Measurements from ENCODE around the gene CLCN4.

The CLCN4 gene

DNA sequence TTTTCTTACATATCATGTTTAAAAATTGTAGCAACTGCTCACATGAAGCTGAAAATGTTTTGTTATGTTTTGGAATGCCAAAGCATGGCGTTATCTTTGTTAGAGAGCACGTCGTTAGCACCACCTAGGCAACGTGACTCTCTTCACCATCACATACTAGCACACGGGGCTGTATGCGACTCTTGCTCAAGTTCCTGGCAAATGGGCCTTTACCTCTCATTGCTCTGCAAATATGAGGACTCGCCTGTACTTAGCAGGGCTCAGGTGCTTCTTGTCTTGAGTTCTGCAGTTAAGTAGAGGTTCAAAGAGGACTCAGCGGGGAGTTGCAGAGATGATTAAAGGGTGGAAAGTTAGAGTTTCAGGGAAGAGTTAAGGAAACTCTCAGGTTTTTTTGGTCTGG is 59.4 kb downstream of the CLCN4 start:
- no peak for DNase-seq
- in situ Hi-C loops (cut with HindIII; ENCODE audit: low pct_ligation_motif_present, low pct_unique_long_range_greater_than_20kb, low sequenced_read_pairs), result no loop called here

DNA sequence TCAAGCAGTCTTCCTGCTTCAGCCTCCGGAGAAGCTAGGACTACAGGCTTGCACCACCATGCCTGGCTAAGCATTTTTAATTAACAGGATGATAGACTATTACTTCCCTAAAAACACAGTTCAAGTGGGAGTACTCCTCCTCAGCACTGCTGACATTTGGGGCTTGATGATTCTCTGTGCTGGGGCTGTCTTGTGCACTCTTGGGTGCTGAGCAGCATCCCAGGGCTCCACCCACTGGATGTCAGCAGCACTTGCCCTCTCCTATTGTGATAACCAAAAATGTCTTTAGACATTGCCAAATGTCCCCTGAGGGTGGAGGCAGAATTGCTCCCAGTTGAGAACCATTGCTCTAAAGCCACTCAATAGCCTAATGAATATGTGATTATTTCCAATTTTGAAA is 60.4 kb downstream of the CLCN4 start:
- no peak for DNase-seq
- in situ Hi-C loops (cut with HindIII; ENCODE audit: low pct_ligation_motif_present, low pct_unique_long_range_greater_than_20kb, low sequenced_read_pairs), result no loop called here

DNA sequence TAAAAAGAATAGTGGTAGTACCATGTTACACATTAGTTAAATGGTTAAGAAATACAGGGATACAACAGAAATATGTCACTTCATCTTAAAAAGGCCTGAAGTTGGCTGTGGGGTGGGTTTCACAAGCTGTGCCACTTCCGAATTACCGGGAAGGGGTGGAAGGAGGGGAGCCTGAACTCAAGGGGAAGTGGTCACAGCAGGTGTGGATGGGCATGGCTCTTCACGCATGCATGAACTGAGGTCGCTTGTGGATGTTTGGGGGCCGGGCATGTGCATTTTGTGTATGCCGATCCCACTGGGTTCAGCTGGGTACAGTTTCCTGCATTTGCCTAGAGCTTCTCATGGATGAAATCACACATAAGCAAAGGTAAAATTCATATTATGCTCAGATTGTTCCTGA is 64.9 kb downstream of the CLCN4 start:
- in situ Hi-C loops (cut with HindIII; ENCODE audit: low pct_ligation_motif_present, low pct_unique_long_range_greater_than_20kb, low sequenced_read_pairs), result no loop called here
- no peak for DNase-seq

DNA sequence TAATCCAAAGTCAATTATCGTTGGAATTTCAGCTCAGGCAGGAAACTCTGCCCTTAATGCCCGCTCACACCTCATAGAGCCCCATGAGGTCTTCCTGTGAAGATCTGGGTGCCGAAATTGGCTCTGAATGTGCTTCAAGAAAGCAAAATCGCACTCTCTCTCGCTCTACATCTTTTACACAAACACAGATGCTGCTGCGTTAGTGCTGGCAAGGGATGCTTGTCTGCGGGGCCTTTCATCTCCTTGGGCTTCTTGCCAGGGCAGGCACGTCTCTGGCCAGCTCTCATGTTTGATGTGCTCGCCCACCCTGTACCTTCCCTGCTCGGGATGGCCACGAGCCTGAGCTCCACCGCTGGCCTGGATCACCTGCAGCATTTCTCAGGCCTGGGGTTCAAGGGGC is 66.5 kb downstream of the CLCN4 start:
- in situ Hi-C loops (cut with HindIII; ENCODE audit: low pct_ligation_motif_present, low pct_unique_long_range_greater_than_20kb, low sequenced_read_pairs), result no loop called here
- DNase-seq, result no peak

DNA sequence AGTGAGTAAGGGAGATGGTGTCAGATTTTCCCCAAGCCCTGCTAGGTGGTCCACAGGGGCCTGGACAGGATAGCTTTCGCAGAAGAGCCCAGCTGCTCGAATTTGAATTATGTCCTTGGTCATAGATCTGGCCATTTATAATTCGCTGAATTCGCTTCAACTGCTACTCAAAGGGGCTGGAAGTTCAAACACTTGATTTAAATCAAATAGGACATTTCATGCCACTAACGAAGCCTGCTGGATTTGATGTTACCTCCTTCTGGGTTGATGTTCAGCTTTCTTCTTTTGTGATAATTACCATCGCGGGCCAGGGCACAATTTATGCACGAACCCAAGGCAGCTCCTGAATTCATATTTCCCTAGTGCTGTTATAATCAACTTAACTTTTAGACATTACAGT is 67.0 kb downstream of the CLCN4 start:
- no peak for DNase-seq
- in situ Hi-C loops (cut with HindIII; ENCODE audit: low pct_ligation_motif_present, low pct_unique_long_range_greater_than_20kb, low sequenced_read_pairs), result no loop called here

DNA sequence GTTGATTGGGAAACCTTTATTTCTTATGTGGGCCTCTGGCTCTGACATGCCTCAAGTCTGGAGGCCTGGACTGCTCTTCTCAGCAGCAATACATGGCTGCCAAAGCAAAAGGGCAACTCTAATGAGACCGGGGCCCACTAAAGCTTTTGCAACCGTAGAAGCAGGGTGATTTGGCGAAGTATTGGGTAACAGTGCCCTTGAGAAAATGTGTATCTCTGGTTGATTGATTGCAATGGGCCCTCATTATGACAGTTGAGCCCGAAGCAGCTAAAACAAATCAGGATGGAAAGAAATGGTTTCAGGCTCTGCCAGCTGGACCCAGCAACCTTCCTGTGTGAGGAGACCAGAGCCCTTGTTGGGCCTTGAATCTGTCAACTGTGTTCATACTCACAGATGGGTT is 73.4 kb downstream of the CLCN4 start:
- in situ Hi-C loops (cut with HindIII; ENCODE audit: low pct_ligation_motif_present, low pct_unique_long_range_greater_than_20kb, low sequenced_read_pairs), result no loop called here
- DNase-seq, result no peak

DNA sequence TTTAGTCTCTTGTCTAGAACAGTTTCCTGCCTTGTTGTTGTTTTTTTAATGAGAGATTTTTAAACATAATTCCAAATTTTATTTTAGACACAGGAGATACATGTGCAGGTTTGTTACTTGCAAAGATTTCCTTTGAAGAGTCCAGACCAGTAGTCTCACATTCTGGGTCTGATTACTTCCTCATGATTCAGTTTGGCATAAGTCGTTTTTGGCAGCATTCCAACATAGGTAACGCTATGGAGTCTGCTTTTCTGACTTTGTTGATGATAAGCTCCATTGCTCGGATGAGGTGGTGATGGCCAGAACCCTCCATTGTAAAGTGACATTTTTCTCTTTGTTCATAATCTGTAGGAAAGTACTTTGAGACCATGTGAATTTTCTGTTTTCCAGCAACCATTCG is 74.7 kb downstream of the CLCN4 start:
- no peak for DNase-seq
- in situ Hi-C loops (cut with HindIII; ENCODE audit: low pct_ligation_motif_present, low pct_unique_long_range_greater_than_20kb, low sequenced_read_pairs), result no loop called here

DNA sequence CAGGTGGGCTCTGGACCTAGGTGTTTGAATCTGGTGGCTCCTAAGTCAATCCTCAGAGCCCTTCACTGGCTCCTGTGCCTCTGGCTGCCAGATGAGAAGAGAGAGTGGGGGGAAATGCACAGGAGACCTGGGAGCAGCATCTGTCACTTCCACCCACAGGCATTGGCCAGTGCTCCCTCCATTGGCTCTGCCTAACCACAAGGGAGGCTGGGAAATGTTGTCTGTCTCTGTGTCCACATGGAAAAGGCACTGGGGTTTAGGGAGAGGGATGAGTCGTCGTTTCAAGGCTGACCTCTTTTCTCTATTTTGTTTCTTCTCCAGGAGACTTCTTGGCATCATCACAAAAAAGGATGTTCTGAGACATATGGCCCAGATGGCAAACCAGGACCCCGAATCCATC is 76.4 kb downstream of the CLCN4 start:
- DNase-seq, result no peak
- in situ Hi-C loops (cut with HindIII; ENCODE audit: low pct_ligation_motif_present, low pct_unique_long_range_greater_than_20kb, low sequenced_read_pairs), result no loop called here

DNA sequence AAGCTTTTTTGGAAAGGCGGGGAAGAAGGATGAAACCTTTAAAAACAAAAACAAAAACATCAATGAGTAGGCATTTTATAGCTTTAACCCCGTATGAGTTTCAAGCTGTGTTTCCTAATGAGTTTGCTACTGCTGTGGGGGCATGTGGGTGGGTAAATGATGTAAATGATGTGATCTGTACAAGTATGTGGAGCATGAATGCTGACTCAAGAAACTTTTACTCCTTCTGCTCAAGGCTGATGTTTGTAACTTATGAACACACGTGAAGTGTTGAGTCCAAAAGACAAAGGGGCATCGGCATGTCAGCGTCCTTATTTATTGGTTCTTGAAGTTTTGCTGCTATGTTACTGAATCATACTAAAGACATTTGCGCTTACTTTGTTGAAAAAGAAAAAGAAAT is 76.9 kb downstream of the CLCN4 start:
- DNase-seq, result no peak
- in situ Hi-C loops (cut with HindIII; ENCODE audit: low pct_ligation_motif_present, low pct_unique_long_range_greater_than_20kb, low sequenced_read_pairs), result no loop called here

DNA sequence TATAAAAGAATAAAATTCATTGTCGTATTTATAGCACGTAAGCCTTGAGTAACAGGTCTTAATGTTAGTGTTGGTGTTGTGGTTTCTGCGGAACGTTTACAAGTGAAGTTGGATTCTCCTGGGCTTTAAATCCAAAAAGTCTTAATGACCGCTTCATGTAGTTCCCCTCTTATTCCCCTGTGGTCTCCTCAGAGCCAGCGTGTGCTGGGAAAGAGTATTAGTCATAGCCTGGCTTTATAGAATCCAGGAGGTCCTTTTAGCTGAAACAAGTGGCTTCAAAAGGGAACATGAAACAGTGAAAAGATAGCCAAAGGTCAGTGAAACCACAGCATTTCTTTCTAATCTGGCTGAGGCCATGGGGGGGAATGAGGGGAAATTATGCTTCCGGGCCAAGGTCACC is 79.1 kb downstream of the CLCN4 start:
- in situ Hi-C loops (cut with HindIII; ENCODE audit: low pct_ligation_motif_present, low pct_unique_long_range_greater_than_20kb, low sequenced_read_pairs), result no loop called here
- no peak for DNase-seq

DNA sequence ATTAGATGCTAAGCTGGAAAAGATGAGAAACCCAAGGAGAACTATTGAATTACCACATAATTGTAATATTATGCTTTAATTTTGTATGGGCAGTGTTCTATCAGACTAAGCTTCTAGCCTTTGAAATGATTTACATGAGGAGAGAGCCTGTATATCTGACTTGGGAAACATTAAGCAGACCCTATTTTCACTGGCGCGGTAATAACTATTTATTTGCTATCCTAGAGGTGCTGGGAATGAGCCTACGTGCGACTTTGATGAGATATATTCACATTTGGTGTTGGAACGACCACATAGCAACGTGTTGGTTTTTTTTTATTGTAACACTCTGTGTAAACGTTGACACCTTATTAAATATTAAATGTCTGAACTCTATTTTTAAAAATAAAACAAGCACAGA is 80.5 kb downstream of the CLCN4 start:
- DNase-seq, result no peak
- in situ Hi-C loops (cut with HindIII; ENCODE audit: low pct_ligation_motif_present, low pct_unique_long_range_greater_than_20kb, low sequenced_read_pairs), result no loop called here

DNA sequence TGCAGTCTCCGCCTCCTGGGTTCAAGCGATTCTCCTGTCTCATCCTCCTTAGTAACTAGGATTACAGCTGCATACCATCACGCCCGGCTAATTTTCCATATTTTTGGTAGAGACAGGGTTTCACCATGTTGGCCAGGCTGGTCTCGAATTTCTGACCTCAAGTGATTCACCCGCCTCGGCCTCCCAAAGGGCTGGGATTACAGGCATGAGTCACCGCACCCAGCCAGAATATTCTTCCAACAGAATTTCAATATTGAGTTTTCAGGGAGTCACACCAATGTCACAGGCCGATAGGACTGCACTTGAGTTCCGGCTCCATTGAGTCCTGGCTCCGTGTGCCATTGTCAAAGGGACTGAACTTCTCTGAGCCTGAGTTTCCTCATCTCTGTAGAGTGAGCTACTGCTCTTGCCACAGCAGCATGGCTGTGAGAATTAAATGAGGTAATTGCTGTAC is 82.9 kb downstream of the CLCN4 start:
- in situ Hi-C loops (cut with HindIII; ENCODE audit: low pct_ligation_motif_present, low pct_unique_long_range_greater_than_20kb, low sequenced_read_pairs), result no loop called here
- DNase-seq, result peak; percentile 21

DNA sequence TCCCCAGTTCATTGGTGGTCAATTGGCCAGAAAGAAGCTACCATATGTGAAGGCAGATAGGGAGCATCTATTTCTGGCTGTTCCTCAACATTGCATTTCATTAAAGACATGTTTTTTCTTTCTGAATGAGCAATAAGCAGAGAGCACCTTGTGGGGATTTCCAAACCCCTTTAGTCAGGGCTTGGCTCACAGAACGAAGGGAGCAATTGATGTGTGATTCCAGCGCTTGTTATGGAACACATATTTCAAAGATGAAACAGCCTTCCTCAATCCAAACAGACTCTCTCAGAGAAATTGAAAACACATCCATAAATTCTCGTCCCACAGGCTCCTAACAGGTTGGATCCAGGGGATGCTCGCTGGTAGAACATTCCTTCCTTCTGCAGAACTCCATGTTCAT is 84.1 kb downstream of the CLCN4 start:
- in situ Hi-C loops (cut with HindIII; ENCODE audit: low pct_ligation_motif_present, low pct_unique_long_range_greater_than_20kb, low sequenced_read_pairs), result no loop called here
- peak; percentile 0 for DNase-seq

DNA sequence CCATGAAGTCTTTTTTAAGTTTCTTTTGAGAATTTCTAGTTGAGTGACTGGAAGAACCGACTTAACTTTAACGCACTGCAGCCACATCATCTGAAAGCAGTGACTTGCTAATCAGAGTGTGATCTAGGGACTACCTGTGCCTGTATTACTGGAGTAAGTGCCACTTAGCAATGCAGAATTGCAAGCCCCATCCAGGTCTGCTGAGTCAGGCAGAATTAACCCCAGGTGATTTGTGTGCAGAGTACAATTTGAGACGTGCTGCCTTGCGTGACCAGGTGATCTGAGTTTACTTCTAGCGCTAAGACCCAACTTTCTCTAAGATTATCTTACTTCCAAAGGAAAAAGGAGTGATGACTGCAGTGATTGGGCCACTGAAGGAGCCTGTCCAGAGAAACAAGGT is 85.3 kb downstream of the CLCN4 start:
- in situ Hi-C loops (cut with HindIII; ENCODE audit: low pct_ligation_motif_present, low pct_unique_long_range_greater_than_20kb, low sequenced_read_pairs), result no loop called here

DNA sequence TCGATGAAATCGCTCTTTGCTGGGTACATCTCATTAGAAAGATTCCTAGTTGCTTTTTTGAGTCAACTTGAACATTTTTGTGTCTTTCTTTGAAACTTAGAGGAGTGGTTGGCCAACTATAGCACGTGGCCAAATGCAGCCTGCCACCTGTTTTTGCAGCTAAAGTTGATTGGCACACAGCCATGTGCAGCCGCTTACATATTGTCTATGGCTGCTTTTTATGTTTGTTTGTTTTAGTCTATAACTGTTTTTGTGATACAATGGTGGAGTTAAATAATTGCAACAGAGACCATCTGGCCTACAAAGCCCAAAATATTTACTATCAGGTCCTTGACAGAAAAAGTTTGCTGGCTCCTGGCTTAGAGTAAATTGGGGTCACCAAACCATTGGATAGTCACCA is 86.3 kb downstream of the CLCN4 start:
- DNase-seq, result no peak
- in situ Hi-C loops (cut with HindIII; ENCODE audit: low pct_ligation_motif_present, low pct_unique_long_range_greater_than_20kb, low sequenced_read_pairs), result no loop called here

More for the DNA sequence above, 85.3 kb downstream of the CLCN4 start:
- DNase-seq, result no peak

DNA sequence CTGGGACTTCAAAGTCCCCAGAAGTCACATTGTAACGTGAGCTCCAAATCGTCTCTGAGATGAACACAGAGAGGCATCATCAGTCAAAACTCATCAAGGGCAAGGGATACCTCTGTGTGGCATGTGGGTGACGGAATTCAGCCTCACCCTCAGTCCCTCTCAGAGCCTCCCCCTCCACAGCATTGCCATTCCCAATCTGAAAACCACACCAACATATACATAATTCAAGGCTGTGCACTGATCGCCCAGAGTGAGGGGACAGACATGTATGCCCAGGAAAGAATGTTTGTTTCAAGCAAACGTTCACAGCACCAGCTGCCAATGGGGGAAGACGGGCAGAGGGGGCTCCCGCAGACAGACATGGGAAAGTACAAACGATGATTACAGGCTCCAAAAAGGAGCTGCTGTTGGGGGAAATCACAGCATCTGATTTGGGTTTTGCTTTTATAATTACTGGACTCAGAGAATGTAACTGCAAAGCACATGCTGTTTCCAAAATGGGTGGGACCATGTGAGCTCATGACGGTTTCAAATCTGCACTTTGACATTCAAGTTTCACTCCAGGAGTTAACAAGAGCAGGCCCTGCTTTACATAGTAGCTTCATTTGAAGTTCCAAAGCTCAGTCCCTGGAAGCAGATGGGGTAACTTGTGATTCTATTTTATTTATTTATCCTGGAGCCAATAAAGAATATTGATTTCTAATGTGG is 88.3 kb downstream of the CLCN4 start:
- DNase-seq, result no peak
- in situ Hi-C loops (cut with HindIII; ENCODE audit: low pct_ligation_motif_present, low pct_unique_long_range_greater_than_20kb, low sequenced_read_pairs), result no loop called here

DNA sequence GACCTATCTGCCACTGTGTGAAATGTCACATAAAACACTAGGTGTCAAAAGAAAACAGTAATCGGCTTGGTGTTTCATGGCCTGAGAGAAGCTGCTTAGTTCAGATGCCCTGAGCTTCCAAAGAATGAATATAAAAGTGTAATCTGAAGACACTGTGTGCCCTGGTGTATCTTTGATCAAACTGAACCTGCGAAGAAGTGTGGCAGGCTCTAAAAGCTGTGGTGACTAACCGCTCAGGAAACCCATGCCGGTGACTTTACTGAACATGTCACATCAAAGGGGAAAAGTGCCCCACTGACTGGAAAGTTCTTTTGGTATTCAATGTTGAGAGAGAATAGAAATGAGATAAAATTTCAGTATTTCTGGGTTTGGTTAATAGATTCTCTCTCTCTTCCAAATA is 89.1 kb downstream of the CLCN4 start:
- in situ Hi-C loops (cut with HindIII; ENCODE audit: low pct_ligation_motif_present, low pct_unique_long_range_greater_than_20kb, low sequenced_read_pairs), result no loop called here
- no peak for DNase-seq

DNA sequence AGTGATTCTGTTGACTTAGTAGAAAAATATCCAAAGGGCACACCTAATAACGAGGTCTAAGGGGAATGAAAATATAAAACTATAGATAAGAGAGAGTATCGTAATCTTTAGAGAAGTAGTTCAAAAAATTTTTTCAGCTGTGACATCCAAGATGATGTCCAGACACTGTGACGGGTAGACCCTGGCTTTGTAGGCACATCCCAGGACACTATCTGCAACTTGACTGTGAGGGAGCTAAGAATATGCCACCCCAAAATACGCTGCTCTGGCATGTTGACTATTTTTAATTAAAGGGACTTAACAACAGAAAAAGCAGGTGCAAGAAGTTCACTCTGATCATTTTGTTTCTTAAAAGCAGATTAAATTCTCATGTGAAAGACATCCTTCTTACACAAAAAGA is 89.5 kb downstream of the CLCN4 start:
- in situ Hi-C loops (cut with HindIII; ENCODE audit: low pct_ligation_motif_present, low pct_unique_long_range_greater_than_20kb, low sequenced_read_pairs), result no loop called here
- DNase-seq, result no peak

DNA sequence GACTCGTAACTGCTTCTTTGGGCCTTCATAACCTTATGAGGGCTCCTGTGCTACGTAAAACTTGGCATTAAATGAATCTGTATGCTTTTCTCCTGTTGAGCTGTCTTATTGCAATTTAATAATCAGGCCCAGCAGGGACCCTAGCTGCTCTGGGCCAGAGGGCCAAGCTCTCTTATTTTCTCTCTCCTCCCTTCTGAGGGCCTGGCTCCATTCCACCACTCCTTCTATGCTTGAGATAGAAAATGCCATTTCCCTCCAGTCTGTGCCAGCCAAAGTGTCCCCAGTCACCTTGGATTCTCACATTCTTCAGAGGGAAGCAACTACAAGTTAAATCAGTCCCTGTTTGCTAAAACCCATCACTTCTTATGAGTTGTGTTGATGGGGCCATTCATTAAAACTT is 90.1 kb downstream of the CLCN4 start:
- in situ Hi-C loops (cut with HindIII; ENCODE audit: low pct_ligation_motif_present, low pct_unique_long_range_greater_than_20kb, low sequenced_read_pairs), result no loop called here
- no peak for DNase-seq

DNA sequence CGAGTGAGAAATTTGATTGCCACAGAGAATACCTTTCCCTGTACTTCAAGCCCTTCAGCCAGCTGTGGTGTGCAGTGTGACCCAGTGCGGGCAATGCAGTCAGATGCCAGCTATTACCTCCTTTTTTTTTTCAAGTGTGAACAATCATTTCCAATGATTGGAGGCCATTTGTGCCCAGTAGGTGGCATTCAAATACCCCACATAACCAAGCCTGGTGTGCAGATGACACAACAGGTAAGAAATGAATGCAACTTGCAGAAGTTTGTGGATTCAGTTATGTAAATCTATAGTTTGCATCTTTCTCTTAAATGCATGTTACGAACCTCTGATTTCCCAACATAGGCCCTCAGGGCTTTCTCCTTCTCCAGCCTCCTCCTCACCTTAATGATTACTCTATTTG is 98.0 kb downstream of the CLCN4 start:
- in situ Hi-C loops (cut with HindIII; ENCODE audit: low pct_ligation_motif_present, low pct_unique_long_range_greater_than_20kb, low sequenced_read_pairs), result no loop called here
- peak; percentile 6 for DNase-seq

DNA sequence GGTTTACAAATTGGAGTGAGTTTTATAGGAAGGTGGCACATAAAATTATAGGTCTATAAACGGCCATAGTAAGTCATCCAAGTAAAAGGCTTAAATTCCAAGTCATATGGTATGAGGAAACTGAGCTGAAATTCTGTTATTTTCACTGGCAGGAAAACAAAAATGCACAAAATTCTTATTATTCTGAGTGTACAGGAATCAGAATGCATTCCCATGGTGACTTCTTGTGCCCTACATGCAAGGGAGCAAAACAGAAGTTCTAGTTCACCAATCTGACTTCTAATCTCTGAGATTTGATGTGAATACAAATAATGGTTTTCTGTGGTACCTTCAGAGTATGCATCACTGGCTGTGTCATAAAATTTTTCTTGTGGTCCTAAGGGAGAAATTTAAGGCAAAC is 102.9 kb downstream of the CLCN4 start:
- in situ Hi-C loops (cut with HindIII; ENCODE audit: low pct_ligation_motif_present, low pct_unique_long_range_greater_than_20kb, low sequenced_read_pairs), result no loop called here
- DNase-seq, result no peak
